Measurements from ENCODE around the gene SFPQ. TPM values are rescaled to one million over a fixed set of nuclear protein-coding genes. Genes with fewer than 3 reads are reported as not detected.

SFPQ gene
- total RNA-seq, 2 donors from 2014 or later = 178 to 311 TPM

DNA sequence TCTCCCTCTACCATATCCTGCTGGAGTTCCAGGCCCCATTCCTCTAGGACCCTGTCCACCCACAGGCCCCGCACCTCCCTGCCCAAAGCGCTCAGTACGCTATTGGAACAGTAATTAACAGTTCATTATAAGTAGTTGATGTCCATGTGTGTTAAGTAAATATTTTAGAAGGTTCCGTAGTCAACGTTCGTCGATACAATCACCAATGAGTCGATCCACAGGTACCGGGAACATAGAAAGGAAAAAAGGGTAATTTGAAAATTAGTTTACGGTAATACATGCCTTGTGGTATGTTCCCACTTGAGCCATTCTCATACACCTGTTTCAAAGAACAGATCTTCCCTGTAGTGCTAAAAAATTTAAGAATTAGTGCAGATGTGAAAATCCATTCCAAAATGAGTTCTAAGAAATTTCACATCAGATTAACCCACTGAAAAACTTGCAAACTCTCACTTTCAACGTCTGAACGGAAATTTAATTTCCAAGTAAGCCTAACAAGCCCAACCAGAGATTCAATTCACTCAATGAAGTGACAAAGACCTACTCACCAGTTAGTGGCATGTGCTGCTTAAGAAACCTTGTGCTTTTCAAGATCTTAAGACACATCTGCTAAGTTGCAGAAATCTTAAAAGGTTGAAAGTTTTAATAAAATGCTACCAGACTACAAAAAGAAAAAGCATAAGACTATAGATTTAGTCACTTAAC lies 8.3 kb downstream of the SFPQ start:
- TF ChIP-seq POLR2A (IDR thresholded peaks at IDR 0.05) (no peak), POLR2AphosphoS5 (IDR thresholded peaks at IDR 0.05) (no peak), CTCF (IDR thresholded peaks at IDR 0.05) (no peak)
- intact Hi-C loops (cut with DNase I) = no loop called here
- H3K4me3 ChIP-seq = no peak overlapping the region
- no peaks in the 10 kb centered on the region for H3K27me3 ChIP-seq (replicated peaks; ENCODE audit: insufficient read depth)
- H3K36me3 ChIP-seq = peaks cover 19 to 47% of the 10 kb centered on the region in 2 donors
- DNase-seq (ENCODE audit: low spot score) = no peak
- no peaks in the 10 kb centered on the region for H3K9me3 ChIP-seq
- H3K4me1 ChIP-seq (replicated peaks) = peaks cover 17% of the 10 kb centered on the region
- 71% methylated on average over 12 of the region's 12 CpGs for WGBS
- H3K27ac ChIP-seq = no peak overlapping the region

DNA sequence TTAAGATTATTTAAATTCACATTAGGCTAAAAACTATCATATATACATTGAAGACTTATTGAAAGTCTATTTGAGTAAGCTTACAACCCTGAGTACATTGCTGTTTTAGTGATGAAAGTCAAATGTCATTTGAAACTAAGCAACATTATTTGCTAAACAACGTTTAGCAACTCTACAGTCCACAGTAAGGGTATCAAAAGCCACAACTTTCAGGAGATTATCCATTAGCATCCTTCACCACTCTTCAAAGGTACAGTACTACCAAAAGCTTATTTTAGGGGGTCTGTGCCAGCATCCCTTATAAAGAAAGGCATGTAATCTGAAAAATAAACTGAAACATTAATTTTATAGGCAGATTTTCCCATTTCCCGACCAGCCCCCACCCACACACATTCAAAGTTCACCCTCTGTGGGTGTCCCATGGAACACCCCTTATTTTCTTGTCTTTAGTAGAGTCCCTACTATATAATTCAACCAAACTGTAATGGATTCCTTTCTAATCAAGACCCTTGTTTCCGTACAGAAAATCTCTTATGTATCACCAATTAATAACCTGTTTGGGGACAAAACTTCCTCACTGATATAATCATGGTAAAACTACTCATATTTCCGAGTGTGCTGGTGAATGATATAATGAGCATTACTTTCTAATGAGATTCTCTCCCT lies 11.0 kb downstream of the SFPQ start:
- Histone ChIP-seq H3K27ac (no peak overlapping the region), H3K27me3 (replicated peaks; ENCODE audit: insufficient read depth) (no peaks in the 10 kb centered on the region), H3K4me3 (no peak overlapping the region), H3K4me1 (replicated peaks) (peaks cover 8% of the 10 kb centered on the region), H3K36me3 (peaks cover 9 to 33% of the 10 kb centered on the region in 2 donors), H3K9me3 (no peaks in the 10 kb centered on the region)
- TF ChIP-seq CTCF (IDR thresholded peaks at IDR 0.05) (no peak), POLR2AphosphoS5 (IDR thresholded peaks at IDR 0.05) (no peak), POLR2A (IDR thresholded peaks at IDR 0.05) (no peak)
- WGBS = 30% methylated on average over 4 of the region's 4 CpGs
- intact Hi-C loops (cut with DNase I) = no loop called here
- no peak for DNase-seq (ENCODE audit: low spot score)

- H3K36me3 ChIP-seq = peaks cover 3 to 30% of the 10 kb centered on the region in 2 donors
These were observed 12.1 kb downstream of the SFPQ start for GRCh38 chr1:35180776-35181374.

GRCh38 chr1:35179908-35180307 lies 13.0 kb downstream of the SFPQ start:
- H3K9me3 ChIP-seq = no peaks in the 10 kb centered on the region
- DNase-seq (ENCODE audit: low spot score) = no peak
- no peak overlapping the region for H3K27ac ChIP-seq
- no peaks in the 10 kb centered on the region for H3K27me3 ChIP-seq (replicated peaks; ENCODE audit: insufficient read depth)
- H3K36me3 ChIP-seq = peaks cover 3 to 30% of the 10 kb centered on the region in 2 donors
- H3K4me3 ChIP-seq = no peak overlapping the region
- TF ChIP-seq POLR2AphosphoS5 (IDR thresholded peaks at IDR 0.05) (no peak), CTCF (IDR thresholded peaks at IDR 0.05) (no peak), POLR2A (IDR thresholded peaks at IDR 0.05) (no peak)
- intact Hi-C loops (cut with DNase I) = no loop called here
- WGBS = 33% methylated on average over 1 of the region's 1 CpG
- H3K4me1 ChIP-seq (replicated peaks) = peaks cover 5% of the 10 kb centered on the region

More at GRCh38 chr1:35180776-35181374, 12.1 kb downstream of the SFPQ start:
- Histone ChIP-seq H3K27me3 (replicated peaks; ENCODE audit: insufficient read depth) (no peaks in the 10 kb centered on the region), H3K4me3 (no peak overlapping the region), H3K27ac (no peak overlapping the region), H3K9me3 (no peaks in the 10 kb centered on the region), H3K4me1 (replicated peaks) (peaks cover 5% of the 10 kb centered on the region)
- no peak for TF ChIP-seq POLR2AphosphoS5 (IDR thresholded peaks at IDR 0.05)
- no peak for TF ChIP-seq CTCF (IDR thresholded peaks at IDR 0.05)
- no peak for TF ChIP-seq POLR2A (IDR thresholded peaks at IDR 0.05)
- 87% methylated on average over 7 of the region's 7 CpGs for WGBS
- intact Hi-C loops (cut with DNase I) = no loop called here
- DNase-seq (ENCODE audit: low spot score) = no peak
